ENCODE results near the gene FFAR1. TPM values are rescaled to one million over a fixed set of nuclear protein-coding genes. Genes with fewer than 3 reads are reported as not detected.

The FFAR1 gene
- total RNA-seq, 1 experiment from 2014 or later = not detected

- in situ Hi-C loops (cut with HindIII; ENCODE audit: low sequenced_read_pairs) = no loop called here
- DNase-seq (ENCODE audit: low spot score) = no peak
Measured at GRCh38 chr19:35313587-35313986, 34.1 kb upstream of the FFAR1 start.

DNA sequence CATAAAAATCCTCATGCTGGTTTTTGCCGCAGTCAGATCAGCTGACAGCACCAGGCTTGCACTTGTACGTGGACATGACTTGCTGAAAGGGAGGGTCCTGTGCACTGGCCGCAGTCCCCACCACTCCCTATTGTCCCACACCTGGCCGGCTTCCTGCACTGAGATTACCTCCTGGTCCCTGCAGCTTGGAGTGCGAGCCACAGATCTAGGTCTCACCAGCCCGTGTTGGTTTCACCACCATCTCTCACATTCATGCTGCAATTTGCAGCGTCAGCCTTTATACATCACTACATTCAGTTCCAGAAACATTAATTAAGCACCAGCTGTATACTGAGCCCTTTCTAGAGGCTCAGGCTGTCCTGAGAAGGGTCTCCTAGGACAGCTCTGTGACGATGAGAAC, 33.7 kb upstream of the FFAR1 start:
- in situ Hi-C loops (cut with HindIII; ENCODE audit: low sequenced_read_pairs) = no loop called here
- no peak for DNase-seq (ENCODE audit: low spot score)

DNA sequence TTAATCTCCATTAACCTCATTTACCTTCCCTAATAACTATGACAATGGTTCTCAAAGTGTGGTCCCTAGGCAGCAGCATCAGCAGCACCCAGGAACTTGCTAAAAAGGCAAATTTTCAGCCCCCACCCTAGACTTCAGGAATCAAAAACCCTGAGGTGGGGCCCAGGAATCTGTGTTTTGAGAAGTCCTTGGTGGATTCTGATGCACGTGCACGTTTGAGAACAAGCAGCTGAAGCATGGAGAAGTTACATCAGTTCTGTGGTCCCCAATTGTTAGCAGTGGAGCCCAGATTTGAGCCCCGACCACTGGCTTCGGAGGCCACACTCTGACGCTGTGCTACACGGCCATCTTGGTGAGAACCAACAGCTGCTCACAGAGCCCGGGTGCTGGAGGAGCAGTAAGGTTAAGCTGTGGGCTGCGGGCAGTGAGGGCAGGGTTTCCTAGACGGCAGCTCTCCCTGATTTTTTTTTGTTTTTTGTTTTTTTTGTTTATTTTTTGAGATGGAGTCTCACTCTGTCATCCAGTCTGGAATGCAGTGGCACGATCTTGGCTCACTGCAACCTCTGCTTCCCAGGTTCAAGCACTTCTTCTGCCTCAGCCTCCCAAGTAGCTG, 32.7 kb upstream of the FFAR1 start:
- in situ Hi-C loops (cut with HindIII; ENCODE audit: low sequenced_read_pairs) = no loop called here
- no peak for DNase-seq (ENCODE audit: low spot score)

- DNase-seq (ENCODE audit: low spot score) = no peak
- in situ Hi-C loops (cut with HindIII; ENCODE audit: low sequenced_read_pairs) = no loop called here
Measured at GRCh38 chr19:35315883-35316282, 31.8 kb upstream of the FFAR1 start.

GRCh38 chr19:35316560-35316959, 31.1 kb upstream of the FFAR1 start:
- in situ Hi-C loops (cut with HindIII; ENCODE audit: low sequenced_read_pairs) = no loop called here
- no peak for DNase-seq (ENCODE audit: low spot score)

DNA sequence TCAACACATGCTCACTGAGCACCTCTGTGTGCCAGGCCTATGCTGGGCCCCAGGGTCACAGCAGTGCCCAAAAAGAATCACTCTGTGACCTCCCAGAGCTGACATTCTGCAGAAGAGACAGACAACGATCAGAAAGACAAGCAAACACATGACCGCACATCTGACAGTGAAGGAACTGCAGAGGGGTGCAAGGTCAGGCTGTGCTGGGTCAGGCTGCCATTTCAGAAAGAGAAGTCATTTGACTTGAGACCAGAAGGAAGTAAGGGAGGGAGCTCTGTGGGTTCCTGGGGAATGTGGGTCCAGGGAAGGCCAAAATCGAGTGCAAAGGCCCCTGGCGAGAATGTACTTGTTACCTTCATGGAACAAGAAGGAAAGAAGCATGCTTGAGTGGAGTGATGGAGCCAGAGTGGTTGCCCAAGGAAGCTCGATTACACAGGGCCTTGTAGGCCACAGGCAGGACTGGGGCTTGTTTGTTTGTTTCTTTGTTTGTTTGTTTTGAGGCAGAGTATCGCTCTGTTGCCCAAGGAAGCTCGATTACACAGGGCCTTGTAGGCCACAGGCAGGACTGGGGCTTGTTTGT, 30.1 kb upstream of the FFAR1 start:
- DNase-seq (ENCODE audit: low spot score) = no peak
- in situ Hi-C loops (cut with HindIII; ENCODE audit: low sequenced_read_pairs) = no loop called here

DNA sequence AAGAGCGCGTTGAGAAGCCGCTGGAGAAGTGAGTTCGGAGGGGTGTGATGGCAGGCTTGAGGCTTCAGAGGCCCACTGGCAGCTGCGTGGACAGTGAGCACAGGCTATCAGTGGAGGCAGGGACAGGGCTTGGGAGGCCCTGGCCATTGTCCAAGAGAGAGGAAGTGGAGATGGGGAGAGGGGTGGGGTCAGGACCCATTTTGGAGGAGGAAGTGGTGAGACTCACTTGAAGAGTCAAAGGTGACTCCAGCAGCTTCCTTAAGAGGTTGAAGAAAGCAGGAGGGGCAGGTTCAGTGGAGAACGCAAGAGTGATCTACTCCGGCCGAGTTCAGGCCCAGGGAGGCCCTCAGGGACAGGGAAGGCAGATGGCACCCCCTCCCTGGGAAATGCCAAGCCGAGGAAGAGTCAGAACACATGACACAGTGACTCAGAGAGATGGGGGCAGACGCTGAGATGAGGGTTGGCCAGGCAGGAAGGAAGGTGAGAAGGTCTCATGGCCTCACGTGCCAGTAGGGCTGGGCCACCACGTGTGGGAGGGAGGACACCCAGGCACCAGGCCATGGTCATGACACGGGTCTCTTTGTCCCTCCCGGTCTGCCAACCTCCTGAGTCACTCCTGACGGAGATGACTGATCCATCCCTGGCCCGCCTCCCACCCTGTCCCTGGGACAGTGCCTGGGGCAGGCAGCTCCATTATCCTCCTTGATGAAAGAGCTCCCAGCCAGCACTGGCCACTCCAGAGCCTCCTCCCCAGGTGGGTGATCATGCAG, 28.8 kb upstream of the FFAR1 start:
- DNase-seq (ENCODE audit: low spot score) = no peak
- in situ Hi-C loops (cut with HindIII; ENCODE audit: low sequenced_read_pairs) = no loop called here

DNA sequence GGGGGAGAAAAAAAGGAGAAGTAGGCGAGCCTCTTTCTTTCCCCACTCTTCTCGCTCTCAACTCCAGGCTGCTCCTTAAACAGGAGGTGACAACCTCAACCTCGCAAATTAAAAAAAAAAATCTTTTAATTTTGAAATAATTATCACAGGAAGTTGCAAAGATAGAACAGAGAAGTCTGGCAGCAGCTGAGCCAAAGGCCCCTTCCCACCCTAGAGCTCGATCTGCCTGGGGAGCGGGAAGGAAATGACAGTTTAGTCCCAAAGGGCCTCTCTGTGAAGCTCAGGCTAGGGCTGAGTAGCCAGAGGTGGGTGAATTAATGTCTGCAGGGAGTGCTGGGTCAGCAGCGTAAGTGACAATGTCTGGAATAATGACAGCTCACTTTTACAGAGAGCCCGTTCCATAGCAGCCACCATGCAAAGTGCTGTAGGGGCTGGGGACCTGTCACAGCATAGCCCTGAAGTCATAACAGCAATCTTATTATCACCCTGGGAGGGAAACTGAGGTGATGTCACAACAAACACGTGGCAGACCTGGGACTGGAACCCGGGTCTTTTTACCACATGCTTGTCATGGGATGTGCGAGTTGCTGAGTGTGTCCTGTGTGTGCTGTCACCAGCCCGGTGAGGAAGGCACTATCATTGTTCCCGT, 27.5 kb upstream of the FFAR1 start:
- in situ Hi-C loops (cut with HindIII; ENCODE audit: low sequenced_read_pairs) = no loop called here
- DNase-seq (ENCODE audit: low spot score) = no peak

GRCh38 chr19:35321291-35321690, 26.4 kb upstream of the FFAR1 start:
- in situ Hi-C loops (cut with HindIII; ENCODE audit: low sequenced_read_pairs) = no loop called here
- no peak for DNase-seq (ENCODE audit: low spot score)

DNA sequence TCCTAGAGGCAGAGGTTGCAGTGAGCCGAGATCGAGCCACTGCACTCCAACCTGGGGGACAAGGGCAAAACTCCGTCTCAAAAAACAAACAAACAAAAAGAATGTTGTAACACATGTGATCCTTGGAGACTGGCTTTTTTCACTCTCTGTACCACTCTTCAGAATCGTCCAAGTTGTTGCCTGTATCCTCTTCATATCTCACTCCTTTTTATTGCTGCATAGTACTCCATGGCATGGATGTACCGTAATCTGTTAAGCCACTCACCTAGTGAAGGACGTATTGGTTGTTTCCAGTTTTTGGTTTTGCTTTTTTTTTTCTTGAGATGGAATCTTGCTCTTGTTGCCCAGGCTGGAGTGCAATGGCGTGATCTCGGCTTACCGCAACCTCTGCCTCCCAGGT, 25.7 kb upstream of the FFAR1 start:
- DNase-seq (ENCODE audit: low spot score) = no peak
- in situ Hi-C loops (cut with HindIII; ENCODE audit: low sequenced_read_pairs) = no loop called here

- DNase-seq (ENCODE audit: low spot score) = no peak
Measured at GRCh38 chr19:35327642-35328041, 20.1 kb upstream of the FFAR1 start.

GRCh38 chr19:35328851-35329285, 18.8 kb upstream of the FFAR1 start, which contains the start of gene CD22:
Gene CD22 (plus strand): TSS chr19:35329187. CDS start chr19:35332041, 2,854 bp downstream.
- in situ Hi-C loops (cut with HindIII; ENCODE audit: low sequenced_read_pairs) = no loop called here
- DNase-seq (ENCODE audit: low spot score) = no peak

More at GRCh38 chr19:35327642-35328041, 20.1 kb upstream of the FFAR1 start:
- in situ Hi-C loops (cut with HindIII; ENCODE audit: low sequenced_read_pairs) = no loop called here

DNA sequence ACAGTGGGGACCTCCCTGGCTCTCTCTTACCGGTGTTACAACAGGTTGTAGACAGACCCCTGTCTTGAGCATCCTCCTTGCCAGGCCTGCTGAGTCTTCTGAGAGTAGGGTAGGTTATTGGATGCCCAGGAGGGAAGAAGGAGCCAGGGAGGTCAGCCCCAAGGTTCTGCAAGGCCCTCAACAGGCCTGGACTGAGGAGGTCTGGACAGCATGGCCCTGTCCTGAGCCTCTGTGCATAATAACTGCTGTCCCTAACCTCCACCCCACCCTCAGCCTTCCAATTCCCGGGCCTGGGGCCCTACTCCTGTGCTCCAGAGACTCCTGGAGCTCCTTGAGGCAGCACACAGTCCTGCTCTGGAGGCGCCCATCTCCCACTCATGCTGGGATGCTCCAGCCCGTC, 18.4 kb upstream of the FFAR1 start:
- DNase-seq (ENCODE audit: low spot score) = no peak
- in situ Hi-C loops (cut with HindIII; ENCODE audit: low sequenced_read_pairs) = no loop called here

- DNase-seq (ENCODE audit: low spot score) = no peak
- in situ Hi-C loops (cut with HindIII; ENCODE audit: low sequenced_read_pairs) = no loop called here
Measured at GRCh38 chr19:35330475-35330874, 17.2 kb upstream of the FFAR1 start.

DNA sequence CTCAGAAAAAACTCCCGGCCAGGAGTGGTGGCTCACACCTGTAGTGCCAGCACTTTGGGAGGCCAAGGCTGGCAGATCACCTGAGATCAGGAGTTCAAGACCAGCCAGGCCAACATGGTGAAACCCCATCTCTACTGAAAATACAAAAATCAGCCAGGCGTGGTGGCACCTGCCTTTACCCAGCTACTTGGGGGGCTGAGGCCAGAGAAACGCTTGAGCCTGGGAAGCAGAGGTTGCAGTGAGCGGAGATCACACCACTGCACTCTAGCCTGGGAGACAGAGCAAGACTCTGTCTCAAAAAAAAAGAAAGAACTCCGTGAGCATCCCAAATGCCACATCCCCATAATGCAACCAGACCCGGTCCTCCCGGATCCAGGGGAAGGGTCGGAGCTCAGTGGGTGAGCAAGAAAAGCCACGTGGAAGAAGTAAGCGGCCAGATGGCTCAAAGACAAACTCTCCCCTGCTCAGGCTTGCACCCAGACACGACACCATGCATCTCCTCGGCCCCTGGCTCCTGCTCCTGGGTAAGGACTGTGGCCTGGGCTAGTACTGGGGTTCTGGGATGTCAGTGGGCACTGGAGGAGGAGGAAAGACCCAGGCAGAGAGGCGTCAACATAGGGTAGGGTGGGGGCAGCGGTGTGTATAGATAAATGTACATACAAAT, 16.0 kb upstream of the FFAR1 start:
- in situ Hi-C loops (cut with HindIII; ENCODE audit: low sequenced_read_pairs) = no loop called here
- DNase-seq (ENCODE audit: low spot score) = no peak

DNA sequence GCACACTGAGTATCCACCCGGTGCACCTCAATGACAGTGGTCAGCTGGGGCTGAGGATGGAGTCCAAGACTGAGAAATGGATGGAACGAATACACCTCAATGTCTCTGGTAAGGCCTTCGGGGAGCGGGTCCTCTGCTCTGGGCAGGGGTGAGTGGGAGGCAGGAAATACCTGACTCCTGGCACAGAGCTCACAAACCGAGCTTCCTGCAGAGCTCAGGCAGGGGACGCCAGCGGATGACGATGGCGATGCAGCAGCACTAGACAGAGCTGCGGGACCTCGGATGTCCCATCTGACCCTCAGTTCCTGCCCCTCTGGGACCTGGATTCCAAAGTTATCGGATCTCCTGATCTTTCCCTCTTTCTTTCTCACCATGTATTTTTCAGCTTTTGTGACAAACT, 14.9 kb upstream of the FFAR1 start:
- DNase-seq (ENCODE audit: low spot score) = no peak
- in situ Hi-C loops (cut with HindIII; ENCODE audit: low sequenced_read_pairs) = no loop called here

- no peak for DNase-seq (ENCODE audit: low spot score)
- in situ Hi-C loops (cut with HindIII; ENCODE audit: low sequenced_read_pairs) = no loop called here
Measured at GRCh38 chr19:35334144-35334753, 13.5 kb upstream of the FFAR1 start.

DNA sequence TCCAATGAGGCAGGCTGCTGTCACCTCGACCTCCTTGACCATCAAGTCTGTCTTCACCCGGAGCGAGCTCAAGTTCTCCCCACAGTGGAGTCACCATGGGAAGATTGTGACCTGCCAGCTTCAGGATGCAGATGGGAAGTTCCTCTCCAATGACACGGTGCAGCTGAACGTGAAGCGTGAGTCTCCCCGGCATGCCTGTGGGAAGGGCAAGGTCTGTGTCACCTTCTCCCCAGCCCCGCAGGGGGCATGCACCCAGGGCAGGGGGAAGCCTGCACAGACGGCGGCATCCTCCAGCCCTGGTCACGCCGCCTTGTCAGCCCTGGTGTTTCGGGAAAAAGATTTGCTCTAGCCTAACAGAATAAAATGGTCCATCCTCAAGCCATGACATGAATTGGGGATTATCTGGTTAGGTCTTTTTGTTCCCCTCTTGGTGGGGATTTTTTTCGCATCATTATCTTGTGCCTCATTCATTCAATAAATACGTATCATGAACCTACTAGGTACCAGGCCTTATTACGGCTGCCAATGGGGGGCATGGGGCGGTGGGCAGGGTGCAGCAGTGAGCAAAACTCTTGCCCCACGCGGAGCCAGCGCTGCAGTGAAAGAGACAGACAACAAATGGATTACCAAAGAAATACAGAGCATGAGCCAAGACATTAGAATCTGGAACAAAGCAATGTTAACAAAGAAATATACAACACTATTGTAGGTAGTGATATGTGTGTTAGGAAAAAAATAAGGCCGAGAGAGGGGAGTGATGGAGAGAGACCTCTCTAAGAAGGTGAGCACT, 11.3 kb upstream of the FFAR1 start:
- in situ Hi-C loops (cut with HindIII; ENCODE audit: low sequenced_read_pairs) = no loop called here
- DNase-seq (ENCODE audit: low spot score) = no peak

Measured in G401 (cell line).